GM18498 (cell line): ENCODE data around the gene ZBTB8B.
A peak's percentile ranks its signal among the peaks of the same experiment; 100 is the strongest.
"Not testable (repeated sequence)": the region's sequence is repeated elsewhere in the genome, so short reads cannot be mapped to it uniquely, and the experiment has no call there.

Source experiments
- ATAC-seq: cut with Tn5 transposase; IDR thresholded peaks from one replicate; pipeline ENCODE4 v1.9.1; 2021; ENCODE audit warnings: mild to moderate bottlenecking, moderate library complexity; ENCODE audit not compliant: unreplicated experiment

Gene ZBTB8B

GRCh38 chr1:32468791-32469190 lies 3.9 kb downstream of the ZBTB8B start:
- ATAC-seq, result no peak

DNA sequence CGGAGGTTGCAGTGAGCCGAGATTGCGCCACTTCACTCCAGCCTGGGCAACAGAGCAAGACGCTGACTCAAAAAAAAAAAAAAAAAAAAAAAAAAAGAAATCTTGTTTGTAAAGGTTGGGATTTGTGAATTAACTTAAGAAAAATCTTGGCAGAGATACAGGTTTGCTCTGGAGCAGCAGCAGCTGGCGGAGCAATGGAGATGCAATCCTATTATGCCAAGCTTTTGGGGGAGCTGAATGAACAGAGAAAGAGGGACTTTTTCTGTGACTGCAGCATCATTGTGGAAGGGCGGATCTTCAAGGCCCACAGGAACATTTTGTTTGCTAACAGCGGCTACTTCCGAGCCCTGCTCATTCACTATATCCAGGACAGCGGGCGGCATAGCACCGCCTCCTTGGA lies 5.6 kb downstream of the ZBTB8B start:
- no peak for ATAC-seq

DNA sequence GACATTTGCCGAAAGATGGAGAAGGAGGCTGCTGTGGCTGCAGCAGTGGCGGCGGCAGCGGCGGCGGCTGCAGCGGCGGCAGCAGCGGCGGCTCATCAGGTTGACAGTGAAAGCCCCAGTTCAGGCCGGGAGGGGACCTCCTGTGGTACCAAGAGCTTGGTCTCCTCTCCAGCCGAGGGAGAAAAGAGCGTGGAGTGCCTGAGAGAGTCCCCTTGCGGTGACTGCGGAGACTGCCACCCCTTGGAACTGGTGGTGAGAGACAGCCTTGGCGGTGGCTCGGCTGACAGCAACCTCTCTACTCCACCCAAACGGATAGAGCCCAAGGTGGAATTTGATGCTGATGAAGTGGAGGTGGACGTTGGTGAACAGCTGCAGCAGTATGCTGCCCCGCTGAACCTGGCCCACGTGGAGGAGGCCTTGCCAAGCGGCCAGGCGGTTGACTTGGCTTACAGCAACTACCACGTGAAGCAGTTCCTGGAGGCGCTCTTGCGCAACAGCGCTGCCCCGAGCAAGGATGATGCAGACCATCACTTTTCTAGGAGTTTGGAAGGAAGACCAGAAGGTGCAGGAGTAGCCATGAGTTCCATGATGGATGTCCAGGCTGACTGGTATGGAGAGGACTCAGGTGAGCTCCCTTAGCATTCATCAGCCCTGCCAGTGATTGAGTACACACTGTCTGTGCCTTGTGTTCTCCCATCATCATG lies 6.3 kb downstream of the ZBTB8B start:
- no peak for ATAC-seq

DNA sequence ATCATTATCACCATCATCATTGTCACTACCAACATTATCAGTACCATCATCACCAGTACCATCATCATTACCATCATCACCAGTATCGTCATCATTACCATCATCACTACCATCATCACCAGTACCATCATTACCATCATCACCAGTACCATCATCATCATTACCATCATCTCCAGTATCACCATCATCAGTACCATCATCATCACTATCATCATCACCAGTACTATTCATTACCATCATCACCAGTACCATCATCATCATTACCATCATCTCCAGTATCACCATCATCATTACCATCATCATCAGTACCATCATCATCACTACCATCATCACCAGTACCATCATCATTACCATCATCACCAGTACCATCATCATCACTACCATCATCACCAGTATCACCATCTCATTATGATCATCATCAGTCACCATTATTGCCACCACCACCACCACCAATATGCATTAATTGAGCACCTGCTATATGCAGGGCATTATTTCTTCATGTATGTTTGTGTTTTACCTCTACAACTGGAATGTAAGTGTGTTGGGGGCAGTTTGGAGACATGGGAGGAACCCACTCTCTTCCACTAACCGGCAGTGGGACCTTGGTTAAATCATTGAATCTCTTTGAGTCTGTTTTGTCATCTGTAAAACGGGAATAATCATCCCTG lies 7.0 kb downstream of the ZBTB8B start:
- no peak for ATAC-seq

DNA sequence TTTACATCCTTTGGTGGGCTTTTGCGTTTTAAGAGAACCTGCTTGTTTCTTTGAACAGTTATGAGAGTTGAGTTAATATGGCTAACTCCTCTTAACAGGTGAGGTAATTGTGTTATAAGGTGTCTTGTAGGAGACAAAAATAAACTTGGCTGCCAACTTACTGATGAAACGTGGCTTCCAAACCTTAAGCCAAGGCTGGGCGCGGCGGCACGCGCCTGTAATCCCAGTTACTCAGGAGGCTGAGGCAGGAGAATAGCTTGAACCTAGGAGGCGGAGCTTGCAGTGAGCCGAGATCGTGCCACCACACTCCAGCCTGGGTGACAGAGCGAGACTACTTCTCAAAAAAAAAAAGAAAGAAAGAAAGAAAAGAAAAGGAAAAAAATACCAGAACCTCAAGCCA lies 8.1 kb downstream of the ZBTB8B start:
- not testable (repeated sequence) for ATAC-seq

DNA sequence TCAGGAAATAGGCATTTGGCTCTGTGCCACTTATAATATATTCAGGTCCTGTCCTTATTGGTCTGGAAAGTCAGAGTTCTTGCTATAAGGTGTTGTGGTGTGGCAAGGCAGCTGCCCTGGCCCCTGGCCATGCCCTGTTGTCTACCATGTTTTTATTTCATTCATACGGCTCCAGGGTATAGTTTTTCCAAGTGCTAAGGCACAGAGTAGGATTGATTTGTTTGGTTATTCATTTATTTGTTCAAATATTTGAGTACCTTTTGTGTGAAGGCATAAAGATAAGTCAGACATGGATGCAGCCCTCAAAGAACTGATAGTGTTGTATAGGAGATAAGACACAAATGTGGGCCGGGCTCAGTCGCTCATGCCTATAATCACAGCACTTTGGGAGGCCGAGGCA lies 10.1 kb downstream of the ZBTB8B start:
- no peak for ATAC-seq

DNA sequence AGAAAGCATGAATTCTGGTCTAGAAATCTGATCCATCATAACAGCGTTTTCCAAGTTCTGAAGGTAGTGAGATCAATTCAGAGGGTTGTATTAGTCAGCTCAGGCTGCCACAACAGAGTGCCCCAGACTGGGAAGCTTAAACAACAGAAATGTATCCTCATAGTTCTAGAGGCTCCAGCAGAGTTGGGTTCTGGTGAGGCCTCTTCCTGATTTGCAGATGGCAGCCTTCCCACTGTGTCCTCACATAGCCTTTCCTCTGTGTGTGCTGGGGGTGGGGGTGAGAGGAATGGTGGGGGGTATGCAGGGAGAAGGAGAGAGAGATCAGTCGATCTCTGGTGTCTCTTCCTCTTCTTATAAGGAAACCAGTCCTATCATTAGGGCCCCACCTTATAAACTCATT lies 15.1 kb downstream of the ZBTB8B start:
- ATAC-seq, result no peak

DNA sequence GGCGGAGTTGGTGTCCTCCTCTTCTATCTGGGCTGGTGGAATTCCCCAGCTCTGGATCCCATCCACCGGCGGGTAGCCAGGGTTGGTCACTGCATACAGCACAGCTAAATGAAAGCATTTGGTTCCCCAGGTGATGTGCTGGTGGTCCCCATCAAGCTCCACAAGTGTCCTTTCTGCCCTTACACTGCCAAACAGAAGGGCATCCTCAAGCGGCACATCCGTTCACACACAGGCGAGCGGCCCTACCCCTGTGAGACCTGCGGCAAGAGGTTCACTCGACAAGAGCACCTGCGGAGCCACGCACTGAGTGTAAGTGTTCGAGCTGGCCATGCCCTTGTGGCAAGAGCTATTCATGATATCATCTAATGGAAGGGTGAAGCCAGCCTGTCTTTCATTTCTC lies 15.9 kb downstream of the ZBTB8B start:
- ATAC-seq, result no peak

DNA sequence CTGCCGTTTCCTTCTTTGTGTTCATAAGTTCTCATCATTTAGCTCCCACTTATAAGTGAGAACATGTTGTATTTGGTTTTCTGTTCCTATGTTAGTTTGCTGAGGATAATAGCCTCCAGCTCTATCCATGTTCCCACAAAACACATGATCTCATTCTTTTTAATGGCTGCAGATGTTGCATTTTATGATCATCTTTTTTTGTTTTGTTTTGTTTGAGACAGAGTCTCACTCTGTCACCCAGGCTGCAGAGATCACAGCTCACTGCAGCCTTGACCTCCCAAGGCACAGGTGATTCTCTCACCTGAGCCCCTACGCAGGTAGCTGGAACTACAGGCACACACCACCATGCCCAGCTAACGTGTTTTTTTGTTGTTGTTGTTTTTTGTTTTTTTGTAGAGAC lies 16.9 kb downstream of the ZBTB8B start:
- not testable (repeated sequence) for ATAC-seq

GRCh38 chr1:32485554-32486255 lies 20.8 kb downstream of the ZBTB8B start:
- no peak for ATAC-seq

GRCh38 chr1:32486463-32487113 lies 21.7 kb downstream of the ZBTB8B start:
- ATAC-seq, result no peak

DNA sequence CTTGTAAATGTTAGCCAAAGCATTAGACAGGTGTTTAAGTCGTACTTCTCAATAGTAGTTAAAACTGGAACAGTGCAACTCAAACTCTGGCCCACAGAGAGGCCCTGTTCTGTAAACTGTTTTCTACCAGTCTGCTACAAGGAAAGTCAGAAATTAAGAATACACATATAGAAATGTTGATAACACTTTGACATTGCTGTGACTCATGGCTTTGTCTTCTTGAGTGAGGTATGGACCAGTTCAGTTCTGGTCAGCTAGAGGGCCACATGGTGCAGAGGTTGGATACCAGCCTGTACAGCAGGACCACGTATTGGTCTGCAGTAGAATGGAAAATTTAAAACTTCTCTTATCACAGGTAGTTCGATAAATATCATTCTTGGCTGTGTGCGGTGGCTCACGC lies 22.3 kb downstream of the ZBTB8B start:
- ATAC-seq, result no peak

DNA sequence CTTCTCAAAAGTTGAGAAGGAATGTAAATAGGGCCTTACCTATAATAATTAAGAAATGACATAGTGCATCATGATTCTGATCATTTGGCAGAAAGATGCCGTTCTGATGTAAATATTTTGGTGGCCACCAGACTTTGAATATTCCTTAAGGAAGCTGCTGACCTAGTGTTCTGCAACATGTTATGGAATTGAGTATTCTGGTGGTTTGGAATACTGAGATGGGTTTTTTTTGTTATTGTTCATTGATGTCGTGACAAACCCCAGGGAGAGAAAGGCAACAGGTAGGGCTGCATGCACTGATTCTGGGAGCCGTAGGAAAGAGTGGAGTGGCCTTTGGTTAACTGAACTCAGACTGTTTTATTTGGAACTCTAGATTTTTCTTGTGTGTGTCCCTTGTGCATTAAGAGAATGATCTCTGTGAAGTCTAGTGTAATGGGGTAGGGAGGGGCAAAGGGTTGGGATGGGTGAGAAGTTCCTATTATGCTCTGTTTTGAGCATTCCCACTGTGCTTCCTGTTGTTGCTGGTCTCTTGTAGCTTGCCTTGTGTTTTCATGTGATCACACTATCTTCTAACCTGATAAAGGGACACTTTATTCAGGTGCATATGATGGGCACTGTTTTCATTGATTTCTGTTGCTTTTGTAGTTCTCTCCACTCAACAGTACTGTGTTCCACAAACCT lies 25.0 kb downstream of the ZBTB8B start:
- no peak for ATAC-seq

DNA sequence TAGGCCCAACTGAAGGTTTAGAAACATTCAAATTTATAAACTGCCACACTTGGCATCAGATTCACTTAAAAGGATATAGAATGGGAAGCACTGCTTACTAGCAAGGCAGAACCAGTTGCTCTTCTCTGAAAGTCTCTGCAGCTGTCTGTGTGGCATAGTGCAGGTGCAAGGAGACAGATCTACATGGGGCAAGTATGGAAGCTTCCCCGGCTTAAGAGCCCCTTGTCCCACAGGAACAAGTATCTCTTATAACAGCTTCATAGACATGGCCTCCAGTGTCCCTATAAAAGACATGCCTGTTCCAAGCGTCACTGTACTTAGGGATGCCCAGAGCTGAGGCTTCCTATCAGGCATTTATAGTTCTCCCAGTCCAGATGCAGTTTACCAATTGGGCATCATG lies 26.5 kb downstream of the ZBTB8B start:
- ATAC-seq, result no peak

DNA sequence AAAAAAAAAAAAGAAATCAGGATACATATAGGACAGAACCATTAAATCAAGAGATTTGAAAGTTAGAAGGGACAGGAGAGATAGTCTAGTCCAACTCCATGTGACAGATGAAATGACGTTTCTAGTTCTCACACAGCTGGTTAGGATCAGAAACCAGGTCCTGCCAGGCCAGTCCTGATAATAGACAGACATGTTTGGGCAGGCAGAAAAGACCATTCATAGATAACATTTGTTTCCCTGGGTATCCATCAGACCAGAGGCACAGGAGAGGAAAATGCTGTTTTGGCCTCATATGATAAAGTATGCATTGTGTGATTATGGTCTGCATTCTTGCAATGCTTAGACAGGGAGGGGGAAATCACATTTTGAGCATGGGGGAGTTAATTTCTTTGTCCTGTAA lies 29.3 kb downstream of the ZBTB8B start:
- ATAC-seq, result no peak

GRCh38 chr1:32494711-32495337 lies 30.0 kb downstream of the ZBTB8B start:
- ATAC-seq, result no peak

DNA sequence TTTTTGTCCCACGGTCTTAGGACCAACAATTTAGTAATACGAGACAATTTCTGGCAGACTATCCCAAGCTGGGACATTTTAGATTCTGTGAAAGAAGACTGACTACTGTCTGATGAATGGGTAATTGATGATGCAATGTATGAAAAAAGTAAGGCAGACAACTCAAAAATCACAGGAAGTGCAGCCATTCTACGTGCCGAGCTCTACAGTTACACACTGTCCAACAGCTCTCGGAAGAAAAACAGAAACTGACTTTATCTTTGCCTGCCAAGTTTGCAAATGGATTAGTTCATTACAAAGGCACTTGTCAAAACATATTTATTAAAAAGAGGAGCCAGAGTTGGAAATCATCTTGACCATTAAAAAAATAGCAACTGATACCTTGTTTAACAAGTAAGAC lies 31.3 kb downstream of the ZBTB8B start:
- ATAC-seq, result no peak

DNA sequence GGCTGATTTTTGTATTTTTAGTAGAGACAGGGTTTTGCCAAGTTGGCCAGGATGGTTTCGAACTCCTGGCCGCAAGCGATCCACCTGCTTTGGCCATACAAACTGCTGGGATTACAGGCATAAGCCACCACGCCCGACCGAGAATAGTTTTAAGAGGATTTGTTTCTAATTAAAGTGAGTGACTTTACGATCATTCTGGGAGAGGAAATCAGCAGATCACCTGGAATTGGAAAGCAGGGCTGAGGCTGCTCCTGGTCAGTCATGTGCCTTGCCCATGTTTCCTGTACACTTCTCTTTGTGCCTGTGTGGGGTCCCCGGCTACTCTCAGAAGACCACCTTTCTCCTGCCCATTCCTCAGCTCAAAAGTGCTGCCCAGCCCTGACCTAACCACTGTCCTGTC lies 33.9 kb downstream of the ZBTB8B start:
- no peak for ATAC-seq

DNA sequence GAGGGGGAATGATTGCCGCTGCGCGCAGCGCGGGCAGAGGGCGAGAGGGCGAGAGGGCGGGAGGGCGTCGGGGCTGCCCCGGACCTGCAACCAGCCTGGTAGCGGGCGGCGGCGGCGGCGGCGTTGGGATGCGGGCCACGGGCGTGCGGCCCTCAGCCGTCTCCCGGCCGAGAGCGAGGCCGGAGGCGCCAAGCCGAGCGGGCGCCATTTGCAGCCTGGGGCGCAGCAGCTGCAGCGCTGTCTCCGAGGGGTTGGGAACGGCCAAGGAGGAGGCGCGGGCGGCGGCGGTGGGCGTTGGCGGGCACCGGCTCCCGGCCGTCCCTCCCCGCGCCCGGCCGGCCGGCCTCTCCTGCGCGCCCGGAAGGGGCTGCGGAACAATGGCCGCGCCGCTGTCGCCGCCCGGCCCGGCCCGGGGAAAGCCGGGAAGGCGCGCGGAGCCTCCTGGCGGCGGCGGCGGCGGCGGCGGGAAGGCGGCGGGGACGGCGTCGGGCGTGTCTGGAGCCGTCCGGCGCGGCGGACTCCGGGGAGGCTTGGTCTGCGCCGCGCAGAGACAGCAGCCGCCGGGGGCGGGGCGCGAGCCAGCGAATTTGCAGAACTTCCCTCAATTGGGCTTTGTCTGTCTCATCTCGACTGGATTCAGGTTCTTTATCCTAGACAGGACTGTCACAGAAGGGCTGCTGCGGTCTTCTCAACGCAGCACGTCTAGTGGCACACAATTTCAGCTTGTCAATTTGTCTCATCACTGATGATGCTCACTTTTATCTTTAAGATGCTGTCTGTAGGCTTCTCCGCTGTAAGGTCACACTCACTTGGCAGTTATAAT lies 35.7 kb downstream of the ZBTB8B start:
- ATAC-seq, result peak; percentile 64

DNA sequence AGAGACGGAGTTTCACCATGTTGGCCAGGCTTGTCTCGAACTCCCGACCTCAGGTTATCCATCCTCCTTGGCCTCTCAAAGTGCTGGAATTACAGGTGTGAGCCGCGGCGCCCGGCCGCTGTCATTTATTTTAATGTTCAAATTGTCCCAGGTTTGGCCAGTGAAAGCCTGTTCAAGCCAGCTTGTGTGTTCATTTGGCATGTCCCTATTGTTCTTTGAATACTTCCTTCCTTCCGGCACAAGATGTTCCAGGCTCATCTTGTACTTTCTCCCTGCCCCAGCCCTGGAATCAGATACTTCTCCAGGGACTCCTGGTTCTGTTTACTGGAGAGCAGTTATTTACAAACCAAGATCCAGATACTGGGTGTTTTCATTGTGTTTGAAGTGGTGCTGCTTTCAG lies 37.0 kb downstream of the ZBTB8B start:
- no peak for ATAC-seq
